ENCODE data around the gene PFDN6.

PFDN6 gene

DNA sequence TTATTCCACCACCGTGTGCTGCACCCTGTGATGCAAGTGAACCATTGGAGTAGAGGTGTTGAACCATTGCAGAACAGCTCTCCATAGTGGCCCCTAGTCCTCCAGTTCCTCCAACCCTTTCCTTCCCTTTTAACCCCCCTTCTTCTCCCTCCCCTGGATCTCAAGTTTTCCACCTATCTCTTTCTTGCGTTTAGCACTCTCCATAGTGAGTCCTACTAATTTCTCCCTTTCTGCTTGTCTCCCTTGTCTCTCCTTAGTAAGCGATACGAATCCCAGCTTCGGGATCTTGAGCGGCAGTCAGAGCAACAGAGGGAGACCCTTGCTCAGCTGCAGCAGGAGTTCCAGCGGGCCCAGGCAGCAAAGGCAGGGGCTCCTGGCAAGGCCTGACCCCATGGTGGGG lies 1.1 kb downstream of the PFDN6 start:
- peak overlapping the region; percentile 89; the same call in 1 of the 2 replicates for H3K9ac ChIP-seq (ENCODE audit: low read length)
- H3K4me1 ChIP-seq (ENCODE audit: low read length): peaks cover 12% of the 10 kb centered on the region
- H4K20me1 ChIP-seq (ENCODE audit: insufficient read depth, low read length): no peaks in the 10 kb centered on the region
- H3K27ac ChIP-seq (ENCODE audit: low read length): no peak overlapping the region
- H3K79me2 ChIP-seq (ENCODE audit: low read length): peaks cover 28% of the 10 kb centered on the region
- H2AFZ ChIP-seq (ENCODE audit: low read depth, low read length): no peak overlapping the region
- peak overlapping the region; percentile 98 for H3K4me3 ChIP-seq (ENCODE audit: low read length)
- H3K36me3 ChIP-seq (replicated peaks; ENCODE audit: low read depth, low read length): peaks cover 9% of the 10 kb centered on the region
- peak overlapping the region; percentile 97 for H3K4me2 ChIP-seq (ENCODE audit: low read length)
- no peaks in the 10 kb centered on the region for H3K27me3 ChIP-seq (ENCODE audit: low read depth, low read length)
- H3K9me3 ChIP-seq (ENCODE audit: insufficient read depth, low read length): no peaks in the 10 kb centered on the region
- TF ChIP-seq EZH2phosphoT487 (IDR thresholded peaks at IDR 0.05; ENCODE audit: low read depth): no peak
- TF ChIP-seq, protein P1, sequence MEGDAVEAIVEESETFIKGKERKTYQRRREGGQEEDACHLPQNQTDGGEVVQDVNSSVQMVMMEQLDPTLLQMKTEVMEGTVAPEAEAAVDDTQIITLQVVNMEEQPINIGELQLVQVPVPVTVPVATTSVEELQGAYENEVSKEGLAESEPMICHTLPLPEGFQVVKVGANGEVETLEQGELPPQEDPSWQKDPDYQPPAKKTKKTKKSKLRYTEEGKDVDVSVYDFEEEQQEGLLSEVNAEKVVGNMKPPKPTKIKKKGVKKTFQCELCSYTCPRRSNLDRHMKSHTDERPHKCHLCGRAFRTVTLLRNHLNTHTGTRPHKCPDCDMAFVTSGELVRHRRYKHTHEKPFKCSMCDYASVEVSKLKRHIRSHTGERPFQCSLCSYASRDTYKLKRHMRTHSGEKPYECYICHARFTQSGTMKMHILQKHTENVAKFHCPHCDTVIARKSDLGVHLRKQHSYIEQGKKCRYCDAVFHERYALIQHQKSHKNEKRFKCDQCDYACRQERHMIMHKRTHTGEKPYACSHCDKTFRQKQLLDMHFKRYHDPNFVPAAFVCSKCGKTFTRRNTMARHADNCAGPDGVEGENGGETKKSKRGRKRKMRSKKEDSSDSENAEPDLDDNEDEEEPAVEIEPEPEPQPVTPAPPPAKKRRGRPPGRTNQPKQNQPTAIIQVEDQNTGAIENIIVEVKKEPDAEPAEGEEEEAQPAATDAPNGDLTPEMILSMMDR (IDR thresholded peaks at IDR 0.05; ENCODE audit: low read depth, low read length): no peak

DNA sequence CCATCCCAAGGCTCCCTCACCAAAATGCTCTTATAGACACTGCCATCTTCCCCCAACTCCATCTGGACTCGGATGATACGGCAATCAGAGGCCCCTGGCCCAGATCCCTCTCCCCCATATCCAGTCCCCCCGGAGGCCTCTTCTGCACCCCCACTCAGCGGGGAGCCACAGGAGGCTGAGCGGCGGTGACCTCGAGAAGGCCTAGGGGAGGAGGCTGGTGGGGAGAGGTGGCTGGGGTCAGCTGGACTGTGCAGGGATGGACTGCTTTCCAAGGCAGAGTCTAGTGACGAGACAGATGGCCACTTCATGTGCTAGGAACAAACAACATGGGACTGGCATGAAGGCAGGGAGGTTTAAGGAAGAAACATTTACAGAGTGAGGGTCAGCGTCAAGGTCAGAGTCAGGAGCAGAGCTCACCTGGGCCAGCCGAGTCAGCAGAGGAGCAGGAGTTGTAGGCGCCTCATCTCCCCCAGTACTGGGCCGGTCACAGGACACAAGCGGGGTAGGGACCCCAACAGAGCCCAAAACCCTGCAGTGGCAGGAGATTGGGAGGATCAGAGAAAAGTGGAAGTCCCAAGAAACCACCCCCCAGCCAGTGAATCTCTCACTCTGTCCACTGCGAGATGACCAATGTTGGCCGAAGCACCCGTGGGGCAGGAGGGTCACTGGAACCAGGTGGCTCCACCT lies 3.7 kb downstream of the PFDN6 start:
- Histone ChIP-seq H4K20me1 (ENCODE audit: insufficient read depth, low read length) (no peaks in the 10 kb centered on the region), H3K4me1 (ENCODE audit: low read length) (peaks cover 18% of the 10 kb centered on the region), H3K9me3 (ENCODE audit: insufficient read depth, low read length) (no peaks in the 10 kb centered on the region), H2AFZ (ENCODE audit: low read depth, low read length) (no peak overlapping the region), H3K79me2 (ENCODE audit: low read length) (peaks cover 28% of the 10 kb centered on the region), H3K9ac (ENCODE audit: low read length) (no peak overlapping the region), H3K27me3 (ENCODE audit: low read depth, low read length) (no peaks in the 10 kb centered on the region), H3K27ac (ENCODE audit: low read length) (no peak overlapping the region), H3K36me3 (replicated peaks; ENCODE audit: low read depth, low read length) (peaks cover 9% of the 10 kb centered on the region), H3K4me2 (ENCODE audit: low read length) (no peak overlapping the region), H3K4me3 (ENCODE audit: low read length) (no peak overlapping the region)
- TF ChIP-seq EZH2phosphoT487 (IDR thresholded peaks at IDR 0.05; ENCODE audit: low read depth): no peak
- TF ChIP-seq, protein P1 (IDR thresholded peaks at IDR 0.05; ENCODE audit: low read depth, low read length): no peak

GRCh38 chr6:33294086-33294823 lies 4.9 kb downstream of the PFDN6 start:
- Histone ChIP-seq H3K4me1 (ENCODE audit: low read length) (peaks cover 16% of the 10 kb centered on the region), H3K79me2 (ENCODE audit: low read length) (peaks cover 21% of the 10 kb centered on the region), H3K4me2 (ENCODE audit: low read length) (no peak overlapping the region), H3K9ac (ENCODE audit: low read length) (no peak overlapping the region), H3K4me3 (ENCODE audit: low read length) (no peak overlapping the region), H3K27me3 (ENCODE audit: low read depth, low read length) (no peaks in the 10 kb centered on the region), H3K9me3 (ENCODE audit: insufficient read depth, low read length) (no peaks in the 10 kb centered on the region), H2AFZ (ENCODE audit: low read depth, low read length) (no peak overlapping the region), H4K20me1 (ENCODE audit: insufficient read depth, low read length) (no peaks in the 10 kb centered on the region), H3K27ac (ENCODE audit: low read length) (no peak overlapping the region), H3K36me3 (replicated peaks; ENCODE audit: low read depth, low read length) (peaks cover 9% of the 10 kb centered on the region)
- TF ChIP-seq EZH2phosphoT487 (IDR thresholded peaks at IDR 0.05; ENCODE audit: low read depth): no peak
- TF ChIP-seq, protein P1 (IDR thresholded peaks at IDR 0.05; ENCODE audit: low read depth, low read length): no peak

- no peaks in the 10 kb centered on the region for H4K20me1 ChIP-seq (ENCODE audit: insufficient read depth, low read length)
- no peak overlapping the region for H3K9ac ChIP-seq (ENCODE audit: low read length)
- H3K36me3 ChIP-seq (replicated peaks; ENCODE audit: low read depth, low read length): peaks cover 17% of the 10 kb centered on the region
- H3K27ac ChIP-seq (ENCODE audit: low read length): no peak overlapping the region
- H3K4me3 ChIP-seq (ENCODE audit: low read length): no peak overlapping the region
- peaks cover 7% of the 10 kb centered on the region for H3K79me2 ChIP-seq (ENCODE audit: low read length)
- TF ChIP-seq, protein P1 (IDR thresholded peaks at IDR 0.05; ENCODE audit: low read depth, low read length): no peak
- TF ChIP-seq EZH2phosphoT487 (IDR thresholded peaks at IDR 0.05; ENCODE audit: low read depth): no peak
- H2AFZ ChIP-seq (ENCODE audit: low read depth, low read length): no peak overlapping the region
- H3K4me2 ChIP-seq (ENCODE audit: low read length): no peak overlapping the region
- no peaks in the 10 kb centered on the region for H3K27me3 ChIP-seq (ENCODE audit: low read depth, low read length)
- H3K9me3 ChIP-seq (ENCODE audit: insufficient read depth, low read length): no peaks in the 10 kb centered on the region
- H3K4me1 ChIP-seq (ENCODE audit: low read length): peaks cover 16% of the 10 kb centered on the region
Observed at GRCh38 chr6:33295621-33296369, 6.4 kb downstream of the PFDN6 start.
